Measurements from ENCODE around the gene PLXDC2.

DNA sequence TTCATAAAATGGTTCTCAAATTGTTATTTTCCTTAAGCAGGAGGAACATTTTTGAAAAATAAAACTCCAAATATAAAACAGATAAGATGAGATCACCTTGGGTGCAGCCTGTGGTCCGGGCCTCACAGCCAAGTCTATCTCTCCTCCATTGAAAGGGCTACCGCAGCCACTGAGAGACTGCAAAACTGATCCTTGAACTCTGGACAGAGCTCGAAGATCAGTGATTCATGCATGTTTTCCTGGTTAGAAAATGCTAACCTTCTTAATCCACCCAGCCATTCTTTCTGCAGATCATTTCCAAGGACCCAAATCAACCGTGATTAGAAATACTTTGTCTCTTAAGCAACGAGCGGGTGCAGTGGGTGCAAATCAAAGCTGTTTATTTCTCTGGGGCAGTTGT is 378.8 kb downstream of the PLXDC2 start:
- TF ChIP-seq POLR2AphosphoS5 (IDR thresholded peaks at IDR 0.05; ENCODE audit: low read depth, low read length) (no peak), POLR2A (IDR thresholded peaks at IDR 0.05; ENCODE audit: low read depth, low read length) (no peak), TAF1 (IDR thresholded peaks at IDR 0.05; ENCODE audit: borderline replicate concordance, low read depth, low read length) (no peak)

All from GM12892 (cell line).